ENCODE results near the gene IL12RB1. TPM values are rescaled to one million over a fixed set of nuclear protein-coding genes. Genes with fewer than 3 reads are reported as not detected.
"Not testable (repeated sequence)": the region's sequence is repeated elsewhere in the genome, so short reads cannot be mapped to it uniquely, and the experiment has no call there.

The IL12RB1 gene
- total and polyA plus RNA-seq, 7 experiments from 2014 or later = 17.6 to 110 (median 24.1) TPM

DNA sequence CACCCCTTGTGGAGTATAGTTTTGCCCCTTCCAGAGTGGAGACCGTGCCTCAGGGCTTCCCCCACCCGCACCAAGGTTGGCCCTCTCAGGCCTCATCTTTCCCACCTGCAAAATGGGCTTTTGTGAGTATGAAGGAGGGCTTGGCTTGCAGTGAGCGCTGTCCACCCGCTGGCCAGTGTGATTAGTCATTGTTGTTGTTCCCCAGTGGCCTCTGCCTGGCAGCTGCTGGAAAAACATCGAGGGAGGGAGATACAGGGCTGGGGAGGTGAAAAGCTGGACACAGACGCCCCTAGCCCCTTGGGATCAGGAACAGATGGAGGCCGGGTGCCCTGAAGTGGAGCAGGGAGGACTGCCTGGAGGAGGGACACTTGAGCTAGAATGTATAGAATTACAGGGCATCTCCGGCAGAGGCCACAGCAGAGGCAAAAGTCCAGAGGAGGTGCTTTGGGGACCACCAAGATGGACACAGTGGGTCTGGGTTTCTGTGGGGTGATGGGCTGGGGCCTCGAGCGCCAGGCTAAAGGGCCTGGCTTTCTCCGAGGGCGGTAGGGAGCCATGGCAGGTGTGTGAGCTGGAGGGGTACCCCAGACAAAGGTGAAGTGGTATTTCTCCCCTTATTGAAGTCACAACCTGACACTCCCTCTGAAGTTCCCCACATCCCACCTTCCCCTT, 3.9 kb upstream of the IL12RB1 start:
- H3K36me3 ChIP-seq (ENCODE audit: control insufficient read depth in 2 of 3, insufficient read depth in 3 of 3, low read length in 3 of 3) = no peaks in the 10 kb centered on the region
- peak overlapping the region; percentile 82 for H3K27ac ChIP-seq (ENCODE audit: low read depth, low read length)
- Mint-ChIP-seq H3K9me3 (no peaks in the 10 kb centered on the region), H3K4me3 (peak overlapping the region; percentile 59 to 95 (median 74)), H3K27ac (peak overlapping the region; percentile 94 to 99 (median 98)), H3K36me3 (peaks cover 0 to 2% (median 0%) of the 10 kb centered on the region in 5 donors), H3K4me1 (peaks cover 35 to 80% (median 61%) of the 10 kb centered on the region in 7 donors), H3K27me3 (no peaks in the 10 kb centered on the region)
- ChIA-PET POLR2A (interaction anchor here (0.6 to 15.6 kb wide), 15 partner anchors 8 to 191 kb away, joined by 3 to 169 read pairs (median 4); partner anchors contain the start of genes ARRDC2, JUND, MAST3 and PIK3R2), CTCF (interaction anchor here (0.7 to 3.7 kb wide), 8 partner anchors 18 to 193 kb away, joined by 3 to 16 read pairs (median 4); no protein-coding TSS in a partner anchor)
- ATAC-seq (no peak), DNase-seq (no peak)
- H3K4me3 ChIP-seq (ENCODE audit: low read length) = no peak overlapping the region
- peaks cover 59 to 73% of the 10 kb centered on the region in 2 donors for H3K4me1 ChIP-seq (ENCODE audit: control insufficient read depth in 2 of 2, insufficient read depth in 2 of 2, low read length in 2 of 2)
- no peaks in the 10 kb centered on the region for H3K9me3 ChIP-seq (ENCODE audit: control insufficient read depth in 2 of 3, low read length in 3 of 3)
- H3K27me3 ChIP-seq (ENCODE audit: control insufficient read depth in 2 of 2, insufficient read depth in 2 of 2, low read length in 2 of 2) = no peaks in the 10 kb centered on the region
- intact Hi-C loops (cut with micrococcal nuclease) = loop anchor here (1.0 to 2.0 kb wide), 4 partner anchors 9 to 62 kb away; no protein-coding TSS in a partner anchor

DNA sequence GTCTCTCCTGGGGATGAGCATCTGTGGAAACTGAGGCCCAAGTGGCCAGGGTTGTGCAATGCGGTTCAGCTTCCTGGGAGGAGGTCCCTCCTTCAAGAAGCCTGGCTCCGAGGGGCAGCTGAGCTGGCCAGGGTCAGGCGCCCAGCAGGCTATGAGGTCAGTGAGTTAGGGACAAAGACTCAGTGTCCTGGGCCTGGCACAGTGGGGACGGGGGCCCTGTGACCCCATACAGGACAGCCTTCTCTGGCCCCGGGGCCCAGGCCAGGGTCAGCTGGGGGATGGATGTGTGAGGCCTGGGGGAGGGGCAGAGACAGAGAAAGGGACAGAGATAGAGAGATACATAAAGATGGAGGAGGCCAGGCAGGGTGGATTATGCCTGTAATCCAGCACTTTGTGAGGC, 3.0 kb upstream of the IL12RB1 start:
- ChIA-PET CTCF (interaction anchor here (1.2 to 3.7 kb wide), 3 partner anchors 8 to 22 kb away, joined by 3 to 16 read pairs (median 3); partner anchors contain the start of gene MAST3), POLR2A (interaction anchor here (1.0 to 15.6 kb wide), 8 partner anchors 9 to 82 kb away, joined by 3 to 169 read pairs (median 8); partner anchors contain the start of genes ARRDC2 and MAST3)
- no peaks in the 10 kb centered on the region for H3K36me3 ChIP-seq (ENCODE audit: control insufficient read depth in 2 of 3, insufficient read depth in 3 of 3, low read length in 3 of 3)
- peaks cover 62 to 77% of the 10 kb centered on the region in 2 donors for H3K4me1 ChIP-seq (ENCODE audit: control insufficient read depth in 2 of 2, insufficient read depth in 2 of 2, low read length in 2 of 2)
- H3K4me3 Mint-ChIP-seq = peak overlapping the region in 9 of 10 donors; percentile 16 to 95 (median 62)
- no peaks in the 10 kb centered on the region for H3K27me3 ChIP-seq (ENCODE audit: control insufficient read depth in 2 of 2, insufficient read depth in 2 of 2, low read length in 2 of 2)
- peaks cover 0 to 5% (median 0%) of the 10 kb centered on the region in 5 donors for H3K36me3 Mint-ChIP-seq
- no peaks in the 10 kb centered on the region for H3K27me3 Mint-ChIP-seq
- DNase-seq (no peak), ATAC-seq (no peak)
- intact Hi-C loops (cut with micrococcal nuclease) = loop anchor here (2.0 kb wide), 1 partner anchor 15 kb away; no protein-coding TSS in a partner anchor
- H3K4me1 Mint-ChIP-seq = peaks cover 35 to 85% (median 63%) of the 10 kb centered on the region in 7 donors
- H3K27ac ChIP-seq (ENCODE audit: low read depth, low read length) = peak overlapping the region; percentile 82
- no peak overlapping the region for H3K4me3 ChIP-seq (ENCODE audit: low read length)
- H3K9me3 ChIP-seq (ENCODE audit: control insufficient read depth in 2 of 3, low read length in 3 of 3) = no peaks in the 10 kb centered on the region
- peak overlapping the region; percentile 94 to 99 (median 98) for H3K27ac Mint-ChIP-seq
- H3K9me3 Mint-ChIP-seq = no peaks in the 10 kb centered on the region

- Mint-ChIP-seq H3K36me3 (peaks cover 0 to 11% (median 5%) of the 10 kb centered on the region in 5 donors), H3K4me1 (peaks cover 41 to 89% (median 69%) of the 10 kb centered on the region in 7 donors), H3K27ac (peak overlapping the region; percentile 92 to 99 (median 97)), H3K4me3 (peak overlapping the region; percentile 49 to 95 (median 74))
- H3K27me3 Mint-ChIP-seq; H3K4me3 ChIP-seq (ENCODE audit: low read length); H3K27me3 ChIP-seq (ENCODE audit: control insufficient read depth in 2 of 2, insufficient read depth in 2 of 2, low read length in 2 of 2); H3K36me3 ChIP-seq (ENCODE audit: control insufficient read depth in 2 of 3, insufficient read depth in 3 of 3, low read length in 3 of 3); H3K9me3 Mint-ChIP-seq; H3K9me3 ChIP-seq (ENCODE audit: control insufficient read depth in 2 of 3, low read length in 3 of 3); intact Hi-C loops (cut with micrococcal nuclease): not testable (repeated sequence)
- CTCF ChIA-PET = interaction anchor here (0.6 to 3.7 kb wide), 7 partner anchors 9 to 651 kb away, joined by 3 to 16 read pairs (median 6); partner anchors contain the start of gene MAST3
- ATAC-seq = peak; percentile 76
- DNase-seq = peak in 7 of 9 donors; percentile 24 to 77 (median 55)
- peaks cover 68 to 83% of the 10 kb centered on the region in 2 donors for H3K4me1 ChIP-seq (ENCODE audit: control insufficient read depth in 2 of 2, insufficient read depth in 2 of 2, low read length in 2 of 2)
- POLR2A ChIA-PET = interaction anchor here (0.7 to 15.6 kb wide), 13 partner anchors 9 to 192 kb away, joined by 3 to 169 read pairs (median 5); partner anchors contain the start of genes ARRDC2, JUND, MAST3 and PIK3R2
- peak overlapping the region; percentile 82 for H3K27ac ChIP-seq (ENCODE audit: low read depth, low read length)
Observed at GRCh38 chr19:18089096-18089541, 2.4 kb upstream of the IL12RB1 start.

DNA sequence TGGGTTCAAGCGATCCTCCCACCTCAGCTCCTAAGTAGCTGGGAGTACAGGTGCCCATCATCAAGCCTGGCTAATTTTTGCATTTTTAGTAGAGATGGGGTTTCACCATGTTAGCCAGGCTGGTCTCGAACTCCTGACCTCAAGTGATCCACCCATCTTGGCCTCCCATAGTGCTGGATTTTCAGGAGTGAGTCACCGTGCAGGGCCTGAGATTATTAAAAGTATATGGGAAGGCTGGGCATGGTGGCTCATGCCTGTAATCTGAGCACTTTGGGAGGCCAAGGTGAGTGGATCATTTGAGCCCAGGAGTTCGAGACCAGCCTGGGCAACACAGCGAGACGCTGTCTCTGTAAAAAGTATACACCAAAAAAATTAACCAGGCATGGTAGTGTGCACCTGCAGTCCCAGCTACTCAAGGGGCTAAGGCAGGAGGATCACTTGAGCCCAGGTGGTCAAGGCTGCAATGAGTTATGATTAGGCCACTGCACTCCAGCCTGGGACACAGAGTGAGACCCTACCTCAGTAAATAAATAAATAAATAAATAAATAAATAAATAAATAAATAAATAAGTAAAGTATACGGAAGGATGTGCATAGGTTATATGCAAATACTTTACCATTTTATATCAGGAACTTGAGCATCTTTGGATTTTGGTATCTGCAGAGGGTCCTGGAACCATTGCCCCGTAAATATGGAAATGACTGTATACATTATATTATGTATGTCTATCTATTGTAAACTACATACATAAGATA, 854 bp downstream of the IL12RB1 start:
- CTCF ChIA-PET = interaction anchor here (1.9 to 2.1 kb wide), 2 partner anchors 27 to 29 kb away, joined by 7 to 13 read pairs; no protein-coding TSS in a partner anchor
- H3K4me1 Mint-ChIP-seq = peaks cover 45 to 76% (median 62%) of the 10 kb centered on the region in 7 donors
- no peak for DNase-seq
- no peaks in the 10 kb centered on the region for H3K9me3 ChIP-seq (ENCODE audit: control insufficient read depth in 2 of 3, low read length in 3 of 3)
- H3K27me3 ChIP-seq (ENCODE audit: control insufficient read depth in 2 of 2, insufficient read depth in 2 of 2, low read length in 2 of 2) = no peaks in the 10 kb centered on the region
- H3K9me3 Mint-ChIP-seq = peaks cover 0 to 12% (median 0%) of the 10 kb centered on the region in 11 donors
- POLR2A ChIA-PET = interaction anchor here (0.6 to 15.6 kb wide), 7 partner anchors 13 to 148 kb away, joined by 3 to 169 read pairs (median 4); partner anchors contain the start of gene MAST3
- H3K36me3 ChIP-seq (ENCODE audit: control insufficient read depth in 2 of 3, insufficient read depth in 3 of 3, low read length in 3 of 3) = peaks cover 0 to 18% (median 0%) of the 10 kb centered on the region in 3 experiments
- intact Hi-C loops (cut with micrococcal nuclease) = loop anchor here (1.0 to 2.0 kb wide), 2 partner anchors 41 to 66 kb away; no protein-coding TSS in a partner anchor
- H3K4me3 Mint-ChIP-seq = peak overlapping the region; percentile 92 to 97 (median 95)
- peak overlapping the region; percentile 93 for H3K27ac ChIP-seq (ENCODE audit: low read depth, low read length)
- H3K4me3 ChIP-seq (ENCODE audit: low read length) = peak overlapping the region; percentile 88
- peaks cover 57% of the 10 kb centered on the region in 2 donors for H3K4me1 ChIP-seq (ENCODE audit: control insufficient read depth in 2 of 2, insufficient read depth in 2 of 2, low read length in 2 of 2)
- no peak for ATAC-seq
- H3K36me3 Mint-ChIP-seq = peaks cover 5 to 28% (median 14%) of the 10 kb centered on the region in 5 donors
- no peaks in the 10 kb centered on the region for H3K27me3 Mint-ChIP-seq
- H3K27ac Mint-ChIP-seq = peak overlapping the region; percentile 29 to 99 (median 97)

DNA sequence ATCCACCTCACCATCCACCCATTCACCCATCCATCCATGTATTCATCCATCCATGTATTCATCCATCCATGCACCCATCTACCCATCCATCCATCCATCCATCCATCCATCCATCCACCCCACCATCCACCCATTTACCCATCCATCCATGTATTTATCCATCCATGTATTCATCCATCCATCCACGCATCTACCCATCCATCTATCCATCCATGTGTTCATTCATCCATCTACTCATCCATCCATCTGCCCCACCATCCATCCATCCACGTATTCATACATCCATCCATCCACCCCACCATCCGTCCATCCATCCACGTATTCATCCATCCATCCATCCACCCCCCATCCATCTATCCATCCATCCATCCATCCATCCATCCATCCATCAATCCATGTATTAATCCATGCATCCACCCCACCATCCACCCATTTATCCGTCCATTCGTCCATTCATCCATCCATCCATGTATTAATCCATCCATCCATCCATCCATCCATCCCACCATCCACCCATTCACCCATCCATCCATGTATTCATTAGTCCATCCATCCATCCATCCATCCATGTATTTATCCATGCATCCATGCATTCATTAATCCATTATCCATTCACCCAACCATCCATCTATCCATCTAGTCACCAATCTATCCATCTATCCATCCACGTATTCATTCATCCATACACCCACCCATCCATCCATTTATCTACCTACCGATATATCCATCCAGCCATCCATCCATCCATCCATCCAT, 2.6 kb downstream of the IL12RB1 start:
- Histone ChIP-seq H3K36me3 (ENCODE audit: control insufficient read depth in 2 of 3, insufficient read depth in 3 of 3, low read length in 3 of 3) (peaks cover 0 to 30% (median 0%) of the 10 kb centered on the region in 3 experiments), H3K4me3 (ENCODE audit: low read length) (no peak overlapping the region), H3K27ac (ENCODE audit: low read depth, low read length) (no peak overlapping the region), H3K4me1 (ENCODE audit: control insufficient read depth in 2 of 2, insufficient read depth in 2 of 2, low read length in 2 of 2) (peaks cover 39% of the 10 kb centered on the region in 2 donors), H3K27me3 (ENCODE audit: control insufficient read depth in 2 of 2, insufficient read depth in 2 of 2, low read length in 2 of 2) (no peaks in the 10 kb centered on the region), H3K9me3 (ENCODE audit: control insufficient read depth in 2 of 3, low read length in 3 of 3) (no peaks in the 10 kb centered on the region)
- peaks cover 30 to 58% (median 45%) of the 10 kb centered on the region in 7 donors for H3K4me1 Mint-ChIP-seq
- ChIA-PET POLR2A (no interaction called here), CTCF (no interaction called here)
- no peaks in the 10 kb centered on the region for H3K27me3 Mint-ChIP-seq
- ATAC-seq = no peak
- DNase-seq = no peak
- H3K9me3 Mint-ChIP-seq = peaks cover 0 to 12% (median 0%) of the 10 kb centered on the region in 11 donors
- H3K27ac Mint-ChIP-seq = peak overlapping the region in 5 of 9 donors; percentile 33 to 67 (median 46)
- intact Hi-C loops (cut with micrococcal nuclease) = no loop called here
- peaks cover 5 to 35% (median 19%) of the 10 kb centered on the region in 5 donors for H3K36me3 Mint-ChIP-seq
- H3K4me3 Mint-ChIP-seq = peak overlapping the region in 8 of 10 donors; percentile 14 to 97 (median 55)
